IPS-NIHi7 (cell line): Measurements from ENCODE around the gene LHFPL2.

Experiments
- DNase-seq: peaks from one replicate; pipeline ENCODE4 v3.0.0; 2012; ENCODE audit warnings: mixed read lengths; ENCODE audit errors: extremely low spot score

LHFPL2 gene

DNA sequence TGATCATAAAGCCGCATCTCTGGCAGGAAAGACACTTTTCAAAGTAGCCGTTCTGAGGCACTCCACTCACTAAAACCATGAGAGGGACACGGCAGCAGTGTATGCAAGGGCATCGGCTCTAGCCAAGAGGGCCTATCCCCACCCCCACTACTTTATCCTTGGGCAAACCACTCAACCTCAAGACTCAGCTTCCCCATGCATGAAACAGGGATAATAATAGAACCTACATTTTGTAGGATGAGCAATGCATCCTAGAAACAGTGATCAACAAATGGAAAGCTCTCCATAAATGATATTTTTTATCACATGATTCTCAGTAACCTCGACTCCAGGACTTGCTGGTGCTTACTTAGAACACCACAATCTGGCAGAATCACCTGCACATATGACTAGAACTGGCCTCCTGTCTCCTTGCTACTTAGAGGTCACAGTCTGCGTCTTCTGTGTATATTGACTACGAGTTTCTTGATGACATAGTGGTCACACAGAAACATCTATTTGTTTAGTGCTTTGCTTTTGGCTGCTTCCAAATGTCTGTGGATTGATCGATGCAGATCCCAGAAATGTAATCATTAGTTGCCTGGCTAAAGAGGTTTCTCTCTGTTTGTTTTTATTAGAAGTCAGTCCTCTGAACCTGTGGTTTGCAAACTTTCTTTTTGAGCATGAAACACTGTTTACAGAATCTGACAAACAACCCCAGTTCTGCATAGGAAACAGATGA is 102.1 kb downstream of the LHFPL2 start:
- no peak for DNase-seq

DNA sequence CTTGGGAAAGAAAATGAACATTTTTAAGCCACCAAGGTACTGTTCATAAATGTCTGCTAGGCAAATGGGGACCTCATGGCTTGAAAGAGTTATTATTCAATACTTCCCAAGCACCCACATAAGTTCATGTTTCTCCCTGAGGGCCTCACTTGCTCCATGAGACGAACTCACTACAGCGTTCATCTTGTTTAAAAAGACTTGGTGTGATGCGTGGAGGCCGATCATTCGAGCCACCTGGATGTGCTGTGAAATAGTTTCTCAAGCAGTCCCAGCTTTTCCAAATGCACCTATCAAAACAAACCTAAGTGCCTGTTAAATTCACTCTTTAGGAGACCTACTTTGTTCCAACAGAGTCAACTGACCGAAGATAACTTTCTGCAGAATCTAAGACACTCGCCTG is 103.2 kb downstream of the LHFPL2 start:
- DNase-seq: no peak

DNA sequence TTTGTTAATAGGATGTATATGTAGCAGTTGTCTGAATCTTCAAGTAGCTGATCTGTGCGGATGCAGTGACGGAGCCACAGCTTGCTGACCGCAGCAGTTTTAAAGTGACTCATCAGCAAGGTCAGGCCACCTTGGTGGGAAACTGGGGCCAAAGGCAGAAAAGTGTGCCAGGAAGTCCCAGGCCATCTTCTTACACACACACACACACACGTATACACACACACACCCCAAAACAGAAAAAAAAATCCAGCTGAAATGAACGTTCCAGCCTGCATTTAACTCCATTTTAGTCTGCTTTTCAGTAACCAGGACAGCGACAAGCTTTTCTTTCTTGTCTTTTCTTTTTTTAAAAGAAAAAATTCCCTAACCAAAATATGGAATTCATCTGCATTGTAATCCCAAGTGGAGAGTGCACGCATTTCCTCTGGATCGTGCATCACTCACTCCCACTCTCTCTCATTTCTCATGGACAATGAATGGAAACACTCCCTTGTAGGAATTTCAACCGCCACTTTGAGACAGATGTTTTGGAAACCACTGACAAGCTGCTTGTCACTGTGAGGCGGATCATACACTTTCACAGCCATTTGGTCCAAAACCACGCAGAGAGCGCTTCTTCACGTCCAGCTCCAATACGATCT is 103.9 kb downstream of the LHFPL2 start:
- no peak for DNase-seq

DNA sequence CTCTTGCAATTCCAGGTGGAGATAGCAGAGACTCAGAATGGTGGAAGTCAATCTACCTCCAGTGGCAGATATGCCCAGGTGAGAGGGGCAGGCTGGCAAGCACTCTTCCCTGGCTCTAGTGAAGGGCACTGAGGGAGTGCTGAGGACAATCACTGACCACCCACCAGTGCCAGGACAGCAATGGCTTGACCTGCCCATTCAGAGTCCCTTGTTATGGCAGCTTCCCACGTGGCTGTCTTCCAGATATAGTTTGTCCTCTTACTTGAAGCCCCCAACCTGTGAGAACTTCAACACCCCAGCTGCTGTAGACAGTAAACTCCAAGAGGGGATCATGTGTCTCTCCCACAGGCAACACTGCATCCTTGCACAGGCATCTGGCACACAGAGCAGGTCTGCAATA is 104.7 kb downstream of the LHFPL2 start:
- DNase-seq: no peak

GRCh38 chr5:78543292-78543691 is 105.3 kb downstream of the LHFPL2 start:
- no peak for DNase-seq

- no peak for DNase-seq
These were observed 106.2 kb downstream of the LHFPL2 start for GRCh38 chr5:78542321-78542840.

- DNase-seq: no peak
These were observed 107.4 kb downstream of the LHFPL2 start for GRCh38 chr5:78541086-78541654.

DNA sequence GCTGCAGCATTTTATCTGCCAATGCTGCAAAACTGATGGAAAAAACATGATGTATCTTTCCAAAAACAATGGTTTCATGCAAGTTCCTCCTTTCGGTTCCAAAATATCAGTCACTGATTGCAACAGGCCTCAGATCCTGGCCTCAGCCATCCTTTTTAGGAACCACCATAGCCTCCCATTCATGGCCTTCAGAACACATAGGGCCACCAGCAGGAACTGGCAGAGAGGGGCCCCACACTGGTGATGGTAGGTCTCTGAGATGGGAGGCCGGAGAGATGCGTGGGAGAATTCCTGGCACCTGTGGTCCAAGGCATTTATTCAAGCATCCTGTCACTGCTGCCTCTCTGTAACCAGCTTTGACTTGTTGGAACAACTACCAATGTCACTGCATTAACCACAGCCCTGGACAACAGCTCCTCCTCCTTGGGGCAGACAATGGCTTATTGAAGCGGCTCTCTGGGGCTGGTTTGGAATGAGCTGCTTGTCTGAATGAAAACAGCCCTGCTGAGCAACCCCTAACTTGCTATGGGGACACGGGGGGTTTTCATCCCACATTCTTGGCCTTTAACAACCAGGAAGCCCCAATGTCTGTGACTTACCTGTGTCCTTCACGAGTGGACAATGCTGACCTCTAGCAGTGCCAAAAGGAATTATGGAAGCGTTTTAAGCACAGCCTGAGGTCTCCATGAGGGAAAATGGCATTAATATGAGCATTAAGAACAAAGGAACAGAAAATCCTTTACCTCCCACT is 108.1 kb downstream of the LHFPL2 start:
- no peak for DNase-seq

- DNase-seq: no peak
These were observed 110.2 kb downstream of the LHFPL2 start for GRCh38 chr5:78538240-78538850.

DNA sequence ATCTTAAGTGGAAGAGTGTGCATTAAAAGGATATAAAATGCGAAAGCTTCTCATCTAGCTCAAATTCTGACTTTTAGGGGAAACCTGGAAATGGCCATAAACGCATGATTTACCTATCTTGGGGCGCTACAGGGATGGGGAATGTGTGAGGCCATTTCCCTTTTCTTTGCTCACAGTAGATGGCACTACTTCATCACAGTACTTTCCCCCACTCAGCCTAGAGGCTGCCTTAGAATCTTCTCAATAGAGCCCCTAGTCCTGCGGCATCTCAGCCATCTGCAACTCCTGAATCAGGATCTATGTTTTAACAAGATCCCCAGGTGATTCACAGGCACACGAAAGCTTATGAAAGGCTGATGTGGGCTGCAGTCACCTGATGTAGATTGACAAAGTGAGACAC is 110.8 kb downstream of the LHFPL2 start:
- peak; percentile 64 for DNase-seq

DNA sequence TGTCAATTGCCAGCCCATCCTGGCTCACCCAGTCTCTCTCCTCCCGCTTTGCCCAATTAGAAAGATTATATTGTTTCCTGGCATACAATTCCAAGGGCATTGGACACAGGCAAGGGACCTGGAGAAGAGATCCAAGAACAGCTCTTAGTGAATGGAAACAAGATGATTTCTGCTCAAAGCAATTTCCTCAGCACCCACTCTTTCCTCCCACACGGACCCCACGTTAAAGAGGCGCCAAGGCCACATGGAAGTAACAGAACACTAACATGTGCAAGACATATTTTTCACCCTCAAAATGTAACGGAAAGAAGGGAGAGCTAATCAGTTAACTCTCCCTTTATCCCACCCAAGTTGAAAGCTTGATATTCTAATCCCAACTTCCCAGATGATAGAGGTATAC is 111.2 kb downstream of the LHFPL2 start:
- no peak for DNase-seq

GRCh38 chr5:78536661-78537196 is 111.8 kb downstream of the LHFPL2 start:
- no peak for DNase-seq

- DNase-seq: no peak
These were observed 113.7 kb downstream of the LHFPL2 start for GRCh38 chr5:78534905-78535200.

GRCh38 chr5:78534148-78534904 is 114.2 kb downstream of the LHFPL2 start:
- no peak for DNase-seq

- DNase-seq: no peak
These were observed 115.2 kb downstream of the LHFPL2 start for GRCh38 chr5:78533356-78533755.

- no peak for DNase-seq
These were observed 118.1 kb downstream of the LHFPL2 start for GRCh38 chr5:78530342-78531096.

DNA sequence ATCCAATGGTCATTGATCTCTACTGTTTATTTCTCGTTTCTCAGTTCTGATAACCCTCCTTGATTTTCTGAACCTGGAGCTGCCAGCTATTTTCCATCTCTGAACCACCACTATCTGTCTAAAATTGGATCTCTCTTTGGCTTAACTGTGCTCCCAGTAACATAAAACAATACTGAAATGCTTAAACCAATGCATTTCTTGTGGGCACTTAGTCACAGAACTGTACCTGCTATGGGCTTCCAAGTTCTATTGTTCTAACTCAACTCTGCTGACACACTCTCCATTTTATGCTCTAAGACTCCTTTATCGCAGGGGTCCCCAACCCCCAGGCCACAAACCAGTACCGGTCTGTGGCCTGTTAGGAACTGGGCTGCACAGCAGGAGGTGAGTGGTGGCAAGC is 120.6 kb downstream of the LHFPL2 start:
- DNase-seq: no peak

DNA sequence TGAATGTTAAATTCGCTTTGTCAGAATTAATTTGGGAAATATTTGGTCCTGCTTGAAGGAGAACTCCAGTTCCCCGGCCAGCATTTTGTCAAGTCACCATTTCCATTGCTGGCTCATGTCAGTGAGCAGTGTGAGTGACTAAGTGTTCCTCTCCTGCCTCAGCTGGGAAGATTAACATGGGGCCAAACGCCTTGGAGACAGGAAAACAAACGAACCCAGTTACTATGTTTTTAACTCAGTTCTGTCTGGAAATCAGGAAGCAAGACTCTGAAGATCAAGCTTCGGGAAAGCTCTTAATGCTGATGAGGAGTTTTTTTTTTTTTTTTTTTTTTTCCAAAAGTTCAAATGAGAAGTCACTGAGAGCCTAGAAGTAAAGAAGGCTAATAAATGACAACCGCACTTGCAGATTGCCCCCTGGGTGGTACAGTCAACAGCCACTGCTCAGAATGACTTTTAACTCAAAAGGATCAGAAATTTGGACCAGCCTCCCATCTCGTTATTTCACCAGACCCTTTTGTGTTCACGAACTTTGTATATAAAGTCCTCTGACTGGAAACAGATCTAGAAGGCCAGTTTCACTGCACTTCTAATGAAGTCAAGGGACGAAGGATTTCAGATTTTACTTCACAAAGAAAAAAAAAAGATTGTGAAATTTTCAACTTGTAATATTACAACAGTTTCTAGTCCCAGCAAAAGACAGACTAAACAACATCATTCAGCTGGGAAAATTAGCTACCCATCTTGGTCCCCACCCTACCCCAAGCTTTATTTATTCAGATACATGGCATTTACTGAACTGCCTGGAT is 121.3 kb downstream of the LHFPL2 start:
- peak; percentile 45 for DNase-seq

GRCh38 chr5:78526049-78526525 is 122.5 kb downstream of the LHFPL2 start:
- DNase-seq: no peak
